Transverse colon (tissue), 4 donors: Measurements from ENCODE around the gene DENND1C. TPM values are rescaled to one million over a fixed set of nuclear protein-coding genes. Genes with fewer than 3 reads are reported as not detected.
A peak's percentile ranks its signal among the peaks of the same experiment; 100 is the strongest.

Experiments used
- DNase-seq: peaks from one replicate; pipeline ENCODE4 v3.0.0-alpha.2; 2019
- H3K27ac ChIP-seq, 4 donors: fragments of 200-600 bp; sonication (generic); 2 replicates each; pipeline ENCODE4 v1.5.1; 2016 to 2018; ENCODE audit warnings: inconsistent platforms in 4 of 4
- H3K27me3 ChIP-seq: fragments of 200-600 bp; sonication (generic); 2 replicates; pipeline ENCODE4 v1.5.1; 2017; ENCODE audit warnings: inconsistent platforms
- H3K36me3 ChIP-seq, 4 donors: fragments of 200-600 bp; sonication (generic); 2 replicates each; pipeline ENCODE4 v1.5.1; 2017 to 2019; ENCODE audit warnings: inconsistent platforms in 4 of 4
- H3K4me1 ChIP-seq, 4 donors: fragments of 200-600 bp; sonication (generic); 2 replicates each; pipeline ENCODE4 v1.5.1; 2017 to 2020; ENCODE audit warnings: inconsistent platforms in 4 of 4
- H3K4me3 ChIP-seq, 4 donors: fragments of 200-600 bp; sonication (generic); 1 replicate in 1 of 4; 2 replicates in 3 of 4; pipeline versions ENCODE4 v1.5.1 to v1.6.1; 2017 to 2019; ENCODE audit warnings: inconsistent platforms in 4 of 4
- H3K9me3 ChIP-seq, 2 donors: fragments of 200-600 bp; sonication (generic); 2 replicates each; pipeline ENCODE4 v1.5.1; 2017 to 2019; ENCODE audit warnings: inconsistent platforms in 2 of 2
- CTCF ChIP-seq, 5 experiments: fragments of 200-600 bp in 3 of 5; fragments of 450-650 bp in 2 of 5; sonication (generic) in 3 of 5; IDR thresholded peaks; 1 replicate in 2 of 5; 2 replicates in 3 of 5; pipeline ENCODE4 v1.5.1; 2016 to 2017; ENCODE audit warnings: antibody characterized with exemption in 5 of 5, inconsistent platforms in 3 of 5, mild to moderate bottlenecking in 2 of 5, moderate library complexity in 1 of 5
- EP300 ChIP-seq: sonication (generic); formaldehyde crosslinking; IDR thresholded peaks from one replicate; pipeline ENCODE4 v1.6.1; 2017; ENCODE audit warnings: antibody characterized with exemption, low read depth
- POLR2A ChIP-seq: fragments of 450-650 bp; IDR thresholded peaks from one replicate; pipeline ENCODE4 v1.6.1; 2016; ENCODE audit warnings: antibody characterized with exemption, mild to moderate bottlenecking, moderate library complexity
- POLR2AphosphoS5 ChIP-seq, 3 donors: sonication (generic); formaldehyde crosslinking; IDR thresholded peaks; one replicate each; pipeline ENCODE4 v1.6.1; 2016; ENCODE audit warnings: antibody characterized with exemption in 3 of 3
- WGBS, 2 donors: methylation state at CpG; one replicate each; pipeline ENCODE4 v1.1.5; 2018; ENCODE audit warnings: low coverage in 1 of 2; 5-methylcytosine and 5-hydroxymethylcytosine counted together
- in situ Hi-C, 4 donors: fragments of 200-750 bp; cut with MboI; loops; one replicate each; pipeline versions ENCODE4 v1.15.0 to v1.15.1; 2017; ENCODE audit warnings: low sequenced_read_pairs in 3 of 4, low pct_ligation_motif_present in 1 of 4, low pct_unique_long_range_greater_than_20kb in 1 of 4
- intact Hi-C: fragments of 100-400 bp; cut with DNase I; formaldehyde crosslinking; loops from one replicate; pipeline ENCODE4 v1.15.1; 2023; ENCODE audit warnings: low total_unique reads
- small RNA-seq, 4 donors: library from RNA; depleted of rRNA; stranded (forward); fragments of <200 nt; gene quantifications; one replicate each; pipeline ENCODE3, GENCODE V24; 2016
- total RNA-seq, 4 donors: library from RNA; depleted of rRNA; stranded (reverse); fragments of >200 nt; gene quantifications; one replicate each; pipeline ENCODE4 v1.1.0, GENCODE V29; 2016

DENND1C gene
- total RNA-seq, 4 donors from 2014 or later, result 0.40 to 7.5 (median 5.0) TPM

GRCh38 chr19:6418562-6418932 lies 63.0 kb downstream of the DENND1C start:
- H3K4me1 ChIP-seq, result peaks cover 8 to 27% (median 12%) of the 10 kb centered on the region in 4 donors
- H3K36me3 ChIP-seq, result peaks cover 0 to 59% (median 30%) of the 10 kb centered on the region in 4 donors
- no peaks in the 10 kb centered on the region for H3K9me3 ChIP-seq
- no peak overlapping the region for H3K27ac ChIP-seq
- intact Hi-C loops, result no loop called here
- no peaks in the 10 kb centered on the region for H3K27me3 ChIP-seq
- WGBS, 2 donors, result 87% methylated on average over 19 of the region's 19 CpGs; no CpG with 5 or more reads in 1 of the 2 donors
- DNase-seq, result no peak
- in situ Hi-C loops, result no loop called here
- TF ChIP-seq POLR2A, result no peak
- no peak for TF ChIP-seq POLR2AphosphoS5 (IDR thresholded peaks at IDR 0.05)
- TF ChIP-seq CTCF (IDR thresholded peaks at IDR 0.05), result no peak
- TF ChIP-seq EP300, result no peak
- H3K4me3 ChIP-seq, result no peak overlapping the region

- intact Hi-C loops, result no loop called here
- Histone ChIP-seq H3K9me3 (no peaks in the 10 kb centered on the region), H3K4me1 (peaks cover 2 to 27% (median 6%) of the 10 kb centered on the region in 4 donors), H3K27me3 (no peaks in the 10 kb centered on the region), H3K4me3 (no peak overlapping the region), H3K36me3 (peaks cover 0 to 59% (median 30%) of the 10 kb centered on the region in 4 donors), H3K27ac (no peak overlapping the region)
- in situ Hi-C loops, result no loop called here
- no peak for DNase-seq
- 79% methylated on average over 33 of the region's 33 CpGs; no CpG with 5 or more reads in 1 of the 2 donors for WGBS, 2 donors
- TF ChIP-seq CTCF (IDR thresholded peaks at IDR 0.05), result peak in 3 of 5 experiments; percentile 11 to 23 (median 21)
- no peak for TF ChIP-seq POLR2AphosphoS5 (IDR thresholded peaks at IDR 0.05)
Observed at GRCh38 chr19:6417713-6418561, 63.6 kb downstream of the DENND1C start.

Small RNA genes within 50 kb of the gene (small RNA-seq; reads per million reads assigned to genes)
- gene AC010503.2, result 0 reads per million in 4 donors

Other genes starting within 250 kb of the DENND1C start
- gene MLLT1, start 201.8 kb downstream of the DENND1C start, total RNA-seq, result 10 to 100 TPM; 12.3 to 34.6 (median 19.7) TPM
- 1 to 10 TPM in 1 of 4 donors, not detected in 3; 9.2 TPM for gene ACER1, start 148.2 kb downstream of the DENND1C start, total RNA-seq
- 100 to 1,000 TPM in 2 of 4 donors, 10 to 100 TPM in 2; 37.2 to 138 (median 116) TPM for gene CLPP, start 120.3 kb downstream of the DENND1C start, total RNA-seq
- gene ALKBH7, start 109.0 kb downstream of the DENND1C start, total RNA-seq, result 100 to 1,000 TPM; 135 to 188 (median 158) TPM
- 1 to 10 TPM; 1.4 to 3.7 (median 1.8) TPM for gene PSPN, start 105.9 kb downstream of the DENND1C start, total RNA-seq
- gene GTF2F1, start 88.6 kb downstream of the DENND1C start, total RNA-seq, result 100 to 1,000 TPM in 1 of 4 donors, 10 to 100 TPM in 3; 42.2 to 166 (median 56.1) TPM
- gene KHSRP, start 57.0 kb downstream of the DENND1C start, total RNA-seq, result 100 to 1,000 TPM; 100 to 206 (median 112) TPM
- under 1 TPM in 1 of 4 donors, not detected in 3; 0.32 TPM for gene SLC25A41, start 48.0 kb downstream of the DENND1C start, total RNA-seq
- 100 to 1,000 TPM in 3 of 4 donors, 10 to 100 TPM in 1; 77.2 to 216 (median 171) TPM for gene SLC25A23, start 22.0 kb downstream of the DENND1C start, total RNA-seq
- gene CRB3, start 17.5 kb downstream of the DENND1C start, total RNA-seq, result 100 to 1,000 TPM in 3 of 4 donors, 10 to 100 TPM in 1; 57.9 to 391 (median 229) TPM
- 1 to 10 TPM in 2 of 4 donors, under 1 TPM in 1, not detected in 1; 0.60 to 1.3 (median 1.1) TPM for gene TUBB4A, start 20.5 kb upstream of the DENND1C start, total RNA-seq
- 1 to 10 TPM in 1 of 4 donors, under 1 TPM in 1, not detected in 2; 0.95 to 2.7 TPM for gene TNFSF9, start 49.2 kb upstream of the DENND1C start, total RNA-seq
- gene CD70, start 109.4 kb upstream of the DENND1C start, total RNA-seq, result not detected
- under 1 TPM in 2 of 4 donors, not detected in 2; 0.27 to 0.48 TPM for gene TNFSF14, start 188.4 kb upstream of the DENND1C start, total RNA-seq
- gene C3, start 238.9 kb upstream of the DENND1C start, total RNA-seq, result 100 to 1,000 TPM in 3 of 4 donors, 10 to 100 TPM in 1; 50.1 to 351 (median 194) TPM